ENCODE results near the gene EIPR1.
"Not testable (repeated sequence)": the region's sequence is repeated elsewhere in the genome, so short reads cannot be mapped to it uniquely, and the experiment has no call there.

EIPR1 gene

DNA sequence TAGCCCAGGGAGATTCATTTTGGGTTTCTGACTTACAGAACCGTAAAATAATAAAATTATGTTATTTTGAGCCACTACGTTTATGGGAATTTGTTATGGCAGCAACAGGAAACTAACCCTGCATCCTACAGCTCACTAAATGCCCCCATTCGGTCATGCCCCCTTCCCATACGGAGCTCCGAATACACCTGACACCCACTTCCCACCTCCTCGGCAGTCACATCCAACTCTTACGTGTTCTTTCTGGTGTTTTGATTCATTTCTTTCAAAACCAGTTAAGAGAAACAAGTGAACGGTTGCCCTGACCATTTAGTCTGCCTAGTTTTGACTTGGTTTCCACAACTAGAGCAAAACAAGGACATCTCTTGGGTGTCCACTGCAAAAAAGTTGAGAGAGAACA is 19.7 kb downstream of the EIPR1 start:
- no peak for DNase-seq (ENCODE audit: low read depth)

DNA sequence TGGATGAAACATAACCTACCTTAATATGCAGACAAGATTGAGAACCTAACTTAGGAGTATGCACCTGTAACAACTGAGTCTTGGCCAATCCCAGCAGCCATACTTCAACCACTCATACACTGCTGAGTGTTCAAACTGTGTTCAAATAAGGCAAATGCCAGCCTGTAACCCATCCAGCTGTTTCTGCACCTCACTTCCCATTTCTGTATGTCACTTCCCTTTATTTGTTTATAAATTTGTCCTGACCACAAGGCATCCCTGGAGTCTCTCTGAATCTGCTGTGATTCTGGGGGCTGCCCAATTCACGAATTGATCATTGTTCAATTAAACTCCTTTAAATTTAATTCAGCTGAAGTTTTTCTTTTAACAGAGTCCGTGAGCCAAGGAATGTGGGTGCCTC is 20.2 kb downstream of the EIPR1 start:
- DNase-seq (ENCODE audit: low read depth) = not testable (repeated sequence)

DNA sequence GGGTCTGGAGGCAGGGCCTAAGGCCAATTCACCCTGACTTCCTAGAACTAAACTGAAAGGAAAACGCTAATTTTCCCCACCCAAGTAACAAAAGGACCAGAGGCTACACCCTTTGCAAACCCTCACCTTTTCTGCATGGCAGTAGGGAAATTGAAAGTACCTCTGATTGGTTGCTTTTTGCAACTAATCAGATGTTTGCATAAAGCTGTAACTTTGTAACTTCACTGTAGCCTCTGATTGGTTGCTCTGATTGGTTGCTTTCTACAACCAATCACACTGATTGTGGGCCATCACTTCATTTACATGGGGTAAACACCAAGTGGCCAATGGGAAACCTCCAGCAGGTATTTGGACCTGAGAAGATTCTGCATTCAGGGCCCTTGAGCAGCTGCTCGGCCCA is 20.8 kb downstream of the EIPR1 start:
- no peak for DNase-seq (ENCODE audit: low read depth)

DNA sequence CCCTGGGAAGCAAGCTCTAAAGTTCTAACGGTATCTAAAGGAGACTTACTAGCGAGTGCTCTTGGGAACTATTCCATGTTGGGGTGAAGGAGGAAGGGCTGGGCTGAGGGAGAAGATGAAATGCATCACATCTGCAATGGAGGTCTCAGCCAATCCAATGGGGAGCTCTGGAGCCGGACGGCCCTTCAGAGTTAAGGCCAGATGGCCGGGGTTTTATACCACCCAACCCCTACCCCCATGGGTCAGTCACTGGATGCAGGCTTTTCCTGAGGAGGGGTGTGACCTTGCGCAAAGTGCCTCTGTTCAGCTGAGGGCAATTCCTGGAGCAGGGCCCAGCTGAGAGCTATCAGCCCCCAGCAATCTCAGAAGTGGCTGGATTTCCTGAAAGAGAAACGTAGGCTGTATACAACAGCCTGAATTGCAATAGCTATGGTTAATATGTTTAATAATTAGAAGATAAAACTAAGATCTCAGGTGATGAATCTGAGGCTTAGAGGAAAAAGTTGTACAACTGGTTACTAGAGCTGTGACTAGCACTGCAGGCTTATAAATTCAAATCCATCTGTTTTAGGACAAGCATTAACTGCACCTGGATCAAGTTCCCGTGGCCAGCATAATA is 21.6 kb downstream of the EIPR1 start:
- no peak for DNase-seq (ENCODE audit: low read depth)

DNA sequence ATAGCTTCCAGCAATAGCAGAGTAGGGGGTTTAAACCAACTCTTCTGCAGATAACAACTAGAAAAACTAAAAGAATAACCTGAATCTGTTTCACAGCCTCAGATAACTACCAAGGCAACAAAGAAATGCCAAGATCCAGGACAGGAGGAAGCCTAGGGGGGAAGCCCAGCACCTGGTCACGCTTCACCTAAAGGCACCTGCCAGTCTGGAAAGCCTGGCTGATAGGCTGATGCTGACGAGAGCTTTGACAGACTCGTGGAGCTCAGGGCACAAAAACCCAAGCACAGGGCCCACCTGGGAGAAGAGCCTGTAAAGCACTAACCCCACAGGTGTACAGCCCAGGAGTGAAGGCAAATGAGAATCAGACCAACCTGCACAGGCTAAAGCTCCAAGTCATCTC is 22.6 kb downstream of the EIPR1 start:
- no peak for DNase-seq (ENCODE audit: low read depth)

DNA sequence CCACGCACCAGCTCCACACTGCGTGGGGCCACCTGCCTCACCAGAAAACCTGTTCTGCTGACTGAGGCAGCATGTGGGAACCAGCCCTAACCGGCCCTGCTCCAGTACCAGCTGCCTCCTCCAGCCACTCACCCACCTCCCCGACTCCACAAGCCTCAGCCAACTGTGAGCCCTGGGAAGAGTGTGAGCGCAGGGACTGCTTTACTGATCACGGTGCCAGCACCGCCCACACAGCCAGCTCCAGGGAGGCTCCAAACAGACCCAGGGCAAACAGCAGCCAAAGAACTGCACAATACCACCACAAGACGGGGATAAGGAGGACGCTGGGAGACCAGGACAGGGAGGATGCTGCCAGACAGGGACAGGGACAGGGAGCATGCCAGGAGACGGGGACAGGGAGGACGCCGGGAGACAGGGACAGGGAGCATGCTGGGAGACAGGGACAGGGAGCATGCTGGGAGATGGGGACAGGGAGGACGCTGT is 28.4 kb downstream of the EIPR1 start:
- no peak for DNase-seq (ENCODE audit: low read depth)

DNA sequence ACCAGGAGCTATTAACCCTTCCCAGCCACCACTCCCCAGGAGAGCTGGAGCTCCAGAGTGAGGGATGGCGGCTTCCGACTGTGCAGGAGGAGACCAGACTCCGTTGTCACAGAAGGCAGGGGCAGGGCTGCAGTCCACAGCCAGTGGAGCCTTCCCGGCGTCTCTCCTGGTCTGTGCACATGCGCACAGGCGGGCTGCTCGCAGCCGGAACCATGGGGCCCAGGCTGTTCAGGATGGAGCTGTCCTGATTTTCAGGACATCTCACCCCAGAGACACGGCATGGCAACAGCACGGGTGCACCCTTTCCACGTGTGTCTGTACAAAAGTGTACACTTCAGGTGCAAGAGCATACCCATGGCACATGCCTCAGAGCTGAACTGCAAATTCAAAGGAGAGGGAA is 28.9 kb downstream of the EIPR1 start:
- no peak for DNase-seq (ENCODE audit: low read depth)

DNA sequence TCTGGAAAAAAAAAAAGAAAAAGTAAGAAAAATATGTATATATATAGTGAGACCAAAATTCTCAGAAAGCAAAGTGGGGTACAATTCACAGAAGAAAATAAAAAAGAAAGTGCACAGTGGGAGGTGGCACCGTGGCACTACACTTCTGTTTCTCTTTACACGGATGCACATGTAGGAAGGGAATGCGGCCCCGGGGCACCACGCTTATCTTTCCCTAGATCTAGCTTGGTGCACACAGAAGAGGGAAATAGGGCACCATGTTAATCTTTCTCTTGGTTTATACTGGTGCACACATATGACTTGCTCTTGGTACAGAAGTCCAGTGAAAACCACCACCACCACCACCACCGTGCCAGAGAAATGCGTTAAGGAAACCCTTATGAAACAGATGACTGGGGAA is 32.0 kb downstream of the EIPR1 start:
- no peak for DNase-seq (ENCODE audit: low read depth)

DNA sequence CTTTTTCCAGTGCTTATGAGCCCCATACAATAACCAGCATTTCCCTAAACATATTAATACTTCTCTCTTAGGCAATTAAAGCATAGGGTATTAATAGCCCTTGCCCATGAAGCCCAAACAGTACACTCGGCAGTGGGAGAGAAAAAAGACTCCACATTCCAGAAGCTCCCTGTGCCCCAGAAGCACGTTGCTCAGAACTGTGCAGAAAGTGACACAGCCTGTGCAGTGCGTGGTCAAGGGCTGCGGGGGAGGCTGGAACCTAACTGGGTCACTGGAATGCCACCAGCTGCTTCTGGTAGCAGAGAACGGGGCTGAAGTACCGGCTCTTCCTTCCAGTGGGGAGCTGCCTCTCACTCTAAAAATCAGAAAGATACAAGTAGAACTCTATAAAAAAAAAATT is 32.7 kb downstream of the EIPR1 start:
- DNase-seq (ENCODE audit: low read depth) = no peak

DNA sequence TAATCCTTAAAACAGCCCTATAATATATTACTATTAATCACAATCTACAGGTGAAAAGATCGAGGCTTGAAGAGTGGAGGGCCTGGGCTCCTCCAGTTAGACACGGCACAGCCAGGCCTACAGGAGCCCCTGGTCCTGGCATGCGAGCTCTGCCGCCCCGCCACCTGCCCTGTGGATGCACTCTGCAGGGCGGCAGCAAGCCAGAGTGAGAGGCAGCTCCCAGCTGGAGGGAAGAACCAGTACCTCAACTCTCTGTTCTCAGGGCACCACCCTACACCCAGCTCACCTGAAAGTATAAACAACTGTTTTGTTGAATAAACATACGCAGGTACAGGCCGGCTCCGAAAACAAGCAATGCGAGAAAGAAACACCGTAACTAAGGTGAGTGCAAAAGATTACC is 34.6 kb downstream of the EIPR1 start:
- no peak for DNase-seq (ENCODE audit: low read depth)

DNA sequence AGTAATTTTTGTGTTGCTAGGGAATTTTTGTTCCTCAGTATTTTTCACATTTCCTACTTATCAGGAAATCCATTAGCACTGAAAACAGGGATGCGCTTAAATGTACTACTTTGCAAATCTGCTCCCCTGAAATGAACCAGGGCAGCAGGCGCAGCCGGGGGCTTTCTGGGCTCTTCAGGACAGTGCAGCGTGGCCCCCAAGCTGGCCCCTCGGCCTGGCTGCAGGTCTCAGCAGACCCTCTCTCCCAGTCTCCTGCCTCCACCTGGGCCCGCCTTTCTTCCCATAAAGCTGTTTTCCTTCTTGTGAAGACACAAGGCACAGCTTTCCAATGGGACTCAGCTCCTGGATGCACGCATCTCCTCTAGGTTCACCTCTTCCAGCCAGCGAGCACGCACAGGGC is 35.3 kb downstream of the EIPR1 start:
- DNase-seq (ENCODE audit: low read depth) = no peak

DNA sequence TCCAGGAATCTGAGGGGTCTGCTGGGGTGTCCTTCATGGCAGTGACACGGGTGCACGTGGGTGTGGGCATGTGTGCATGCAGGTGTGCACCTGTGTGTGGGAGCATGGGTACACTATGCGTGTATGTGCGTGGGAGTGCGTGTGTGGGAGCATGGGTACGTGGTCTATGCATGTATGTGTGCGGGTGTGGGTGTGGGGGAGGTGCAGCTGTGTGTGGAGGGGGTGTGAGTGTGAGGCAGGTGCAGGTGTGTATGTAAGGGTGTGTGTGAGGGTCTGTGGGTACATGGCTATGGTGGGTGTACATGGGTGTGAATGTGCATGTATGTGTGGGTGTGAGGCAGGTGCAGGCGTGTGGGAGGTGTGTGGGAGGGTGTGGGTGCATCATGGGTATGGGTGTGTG is 36.3 kb downstream of the EIPR1 start:
- DNase-seq (ENCODE audit: low read depth) = no peak

DNA sequence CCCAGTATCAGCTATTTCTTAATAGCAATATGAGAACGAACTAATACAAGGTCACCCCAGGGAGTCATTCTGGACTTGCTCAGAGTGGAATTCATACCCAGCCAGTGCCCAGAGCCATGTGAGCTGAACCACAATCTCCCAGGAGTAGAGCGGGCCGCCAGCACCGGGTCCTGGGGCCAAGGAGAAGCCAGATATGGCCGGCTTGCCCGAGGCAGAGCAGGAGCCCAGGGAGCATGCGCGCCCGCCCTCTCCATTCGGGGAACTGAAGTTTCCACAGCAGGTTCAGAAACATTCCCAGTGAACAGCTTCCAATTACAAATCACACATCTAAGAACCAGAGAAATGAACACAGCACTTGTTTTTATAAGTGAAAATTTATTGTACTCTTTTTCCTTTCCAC is 37.5 kb downstream of the EIPR1 start:
- DNase-seq (ENCODE audit: low read depth) = no peak

DNA sequence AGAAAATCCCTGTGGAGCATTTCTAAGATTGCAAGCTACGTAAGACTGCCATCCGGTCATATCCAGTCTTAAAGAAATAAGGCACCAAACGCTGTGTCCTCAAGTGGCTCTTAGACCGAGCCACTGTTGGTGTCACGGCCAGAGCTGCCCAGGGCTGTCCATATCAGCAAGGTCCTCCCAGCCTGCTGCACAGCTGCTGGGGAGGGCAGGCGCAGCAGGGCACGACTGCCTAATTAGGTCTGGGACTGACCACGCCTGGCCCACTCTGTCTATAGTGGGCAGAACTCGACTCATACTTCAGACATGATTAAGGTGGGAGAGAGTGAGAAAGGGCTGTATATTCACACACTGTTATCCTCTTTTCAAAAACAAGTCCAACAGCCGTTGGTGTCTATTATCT is 39.3 kb downstream of the EIPR1 start:
- no peak for DNase-seq (ENCODE audit: low read depth)

DNA sequence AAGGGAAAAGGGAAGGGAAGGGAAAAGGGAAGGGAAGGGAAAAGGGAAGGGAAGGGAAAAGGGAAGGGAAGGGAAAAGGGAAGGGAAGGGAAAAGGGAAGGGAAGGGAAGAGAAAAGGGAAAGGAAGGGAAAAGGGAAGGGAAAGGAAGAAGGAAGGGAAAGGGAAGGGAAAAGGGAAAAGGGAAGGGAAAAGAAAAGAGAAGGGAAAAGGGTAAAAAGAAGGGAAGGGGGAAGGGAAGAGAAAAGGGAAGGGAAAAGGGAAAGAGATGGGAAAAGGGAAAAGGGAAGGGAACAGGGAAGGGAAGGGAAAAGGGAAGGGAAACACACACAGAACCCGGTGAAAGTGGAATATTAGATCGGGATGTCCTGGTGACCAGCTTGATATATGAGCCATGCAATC is 40.8 kb downstream of the EIPR1 start:
- no peak for DNase-seq (ENCODE audit: low read depth)

DNA sequence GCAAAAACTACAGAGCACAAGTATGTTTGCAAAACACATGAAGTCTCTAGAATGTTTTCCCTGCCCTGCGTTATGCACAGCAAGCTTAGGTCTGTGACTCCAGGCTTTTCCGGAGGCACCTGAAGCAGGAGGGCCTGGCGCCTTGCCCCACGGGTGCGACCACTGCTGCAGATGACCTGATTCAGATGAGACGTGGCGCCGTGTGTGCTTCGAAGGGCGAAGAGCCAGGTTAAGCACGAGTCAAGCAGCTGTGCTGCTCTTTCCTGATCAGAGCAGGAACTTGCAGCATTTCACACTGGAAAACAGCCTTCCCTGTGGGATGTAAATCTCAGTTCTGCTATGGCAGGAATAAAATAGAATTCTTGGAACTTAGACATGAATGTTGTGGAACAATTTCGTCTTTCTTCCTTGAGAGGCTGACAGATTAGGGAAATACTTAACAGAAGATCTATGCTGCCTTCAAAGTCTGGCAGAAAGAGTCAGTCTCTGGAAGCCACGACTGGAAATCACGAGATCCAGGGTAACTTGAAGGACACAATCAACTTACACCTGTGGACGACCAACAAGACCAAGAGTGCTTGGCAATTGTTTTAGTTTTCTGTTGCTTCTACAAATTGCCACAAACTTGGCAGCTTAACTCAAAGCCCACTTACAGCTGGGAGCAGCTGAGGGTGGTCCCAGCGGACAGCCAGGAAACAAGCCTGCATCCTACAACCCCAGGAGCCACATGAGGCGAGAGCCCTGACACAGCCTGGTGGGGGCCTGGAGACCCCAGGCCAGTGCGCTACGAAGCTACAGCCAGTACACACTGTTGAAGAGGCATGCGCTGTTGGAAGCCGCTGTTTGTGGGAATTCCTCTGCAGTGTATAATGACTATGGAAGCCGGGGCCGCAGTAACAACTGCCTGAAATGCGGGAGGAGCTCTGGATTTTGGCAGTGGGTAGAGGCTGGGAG is 42.9 kb downstream of the EIPR1 start:
- no peak for DNase-seq (ENCODE audit: low read depth)

DNA sequence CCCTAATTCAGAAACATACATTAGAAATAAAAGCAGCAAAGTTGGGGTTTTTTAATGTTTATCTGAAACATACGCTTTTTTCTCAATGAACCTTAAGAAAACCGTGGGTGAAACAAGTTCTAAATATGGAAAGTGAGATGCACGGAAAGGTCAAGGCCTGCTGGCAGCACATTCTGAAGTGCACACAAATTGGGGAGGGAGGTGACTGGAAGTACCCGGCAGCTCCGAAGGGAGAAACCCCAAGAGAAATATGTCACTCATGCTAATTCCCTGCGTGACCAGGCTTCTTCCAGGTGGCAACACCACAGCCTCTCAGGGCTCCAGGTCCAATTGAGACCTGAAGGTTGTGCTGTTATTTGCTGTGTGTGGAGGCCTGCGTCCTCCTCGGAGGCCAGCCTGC is 45.5 kb downstream of the EIPR1 start:
- no peak for DNase-seq (ENCODE audit: low read depth)

DNA sequence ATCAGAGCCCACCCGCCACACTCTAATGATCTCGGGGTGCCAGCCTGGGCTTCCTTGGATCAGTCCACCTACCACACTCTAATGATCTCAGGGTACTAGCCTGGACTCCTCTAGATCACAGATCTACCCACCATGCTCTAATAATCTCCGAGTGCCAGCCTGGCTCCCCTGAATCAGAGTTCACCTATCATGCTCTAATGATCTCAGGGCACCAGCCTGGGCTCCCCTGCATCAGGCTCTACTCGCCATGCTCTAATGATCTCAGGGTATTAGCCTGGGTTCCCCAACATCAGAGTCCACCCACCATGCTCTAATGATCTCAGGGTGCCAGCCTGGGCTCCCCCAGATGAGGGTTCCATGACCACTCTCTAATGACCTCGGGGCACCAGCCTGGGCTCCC is 48.1 kb downstream of the EIPR1 start:
- DNase-seq (ENCODE audit: low read depth) = no peak

DNA sequence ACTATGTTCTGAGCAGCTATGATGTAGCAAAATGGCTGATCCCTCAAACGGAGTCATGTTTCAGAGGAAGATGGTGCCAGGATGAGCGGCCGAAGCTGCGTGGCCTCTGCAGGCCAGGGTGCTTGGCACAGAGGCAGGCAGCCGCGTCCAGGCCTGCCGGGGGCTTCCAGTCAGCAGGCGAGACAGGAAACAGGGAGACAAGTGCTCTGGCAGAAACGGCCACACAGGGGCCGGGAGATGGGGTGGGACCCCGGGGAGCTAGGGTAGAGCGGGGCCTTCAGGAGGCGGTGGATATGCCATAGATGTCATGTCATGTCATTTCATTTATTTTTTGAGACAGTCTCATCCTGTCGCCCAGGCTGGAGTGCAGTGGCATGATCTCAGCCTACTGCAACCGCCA is 50.7 kb downstream of the EIPR1 start:
- DNase-seq (ENCODE audit: low read depth) = no peak

DNA sequence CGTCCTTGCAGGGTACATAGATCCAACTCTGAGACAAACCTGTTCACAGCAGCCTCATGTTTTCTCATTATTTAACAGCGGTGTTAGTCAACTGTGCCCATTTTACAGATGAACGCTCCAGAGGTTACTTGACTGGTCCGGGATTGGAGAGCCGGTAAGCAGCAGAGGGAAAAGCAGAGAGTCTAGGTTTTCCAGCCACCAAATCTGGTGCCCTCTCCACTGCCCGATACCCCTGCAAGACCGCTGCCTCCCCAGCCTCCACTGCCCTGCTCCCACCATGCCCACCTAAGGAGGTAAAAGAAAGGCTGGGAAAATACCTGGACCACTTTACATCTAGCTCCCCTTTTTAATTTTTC is 51.5 kb downstream of the EIPR1 start:
- no peak for DNase-seq (ENCODE audit: low read depth)

DNA sequence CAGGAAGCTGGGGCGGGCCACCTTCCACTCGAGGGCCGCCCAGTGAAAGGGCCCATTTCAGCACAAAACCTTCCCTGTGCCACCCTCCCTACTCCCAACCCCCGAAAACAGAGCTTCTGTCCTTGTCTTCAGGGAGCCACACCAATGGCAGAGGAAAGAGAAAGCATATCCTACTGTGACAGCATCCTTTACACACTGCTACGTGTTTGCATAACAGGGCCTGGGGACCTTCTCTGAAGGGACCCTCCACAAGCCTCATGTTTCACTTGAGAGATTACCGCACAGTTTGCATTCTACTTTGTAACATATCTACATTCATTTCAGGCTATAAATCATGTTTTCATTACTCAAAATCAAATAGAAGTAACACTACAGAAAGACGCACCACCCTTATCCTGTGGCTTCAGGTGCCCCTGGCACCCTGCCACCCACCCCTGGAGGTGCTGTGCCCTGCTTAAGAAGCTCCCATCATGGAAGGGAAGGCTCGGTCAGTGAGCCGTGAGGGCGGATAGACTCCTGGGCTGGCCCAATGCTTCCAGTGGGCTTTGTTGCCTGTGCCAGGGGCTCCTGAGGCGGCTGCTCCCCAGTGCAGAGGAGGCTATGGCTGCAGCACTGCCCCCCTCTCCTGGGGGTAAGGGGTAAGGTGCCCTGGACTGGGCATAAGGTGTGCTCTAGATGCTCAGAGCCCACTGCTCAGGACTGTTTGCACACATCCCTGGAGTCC is 52.0 kb downstream of the EIPR1 start:
- no peak for DNase-seq (ENCODE audit: low read depth)

DNA sequence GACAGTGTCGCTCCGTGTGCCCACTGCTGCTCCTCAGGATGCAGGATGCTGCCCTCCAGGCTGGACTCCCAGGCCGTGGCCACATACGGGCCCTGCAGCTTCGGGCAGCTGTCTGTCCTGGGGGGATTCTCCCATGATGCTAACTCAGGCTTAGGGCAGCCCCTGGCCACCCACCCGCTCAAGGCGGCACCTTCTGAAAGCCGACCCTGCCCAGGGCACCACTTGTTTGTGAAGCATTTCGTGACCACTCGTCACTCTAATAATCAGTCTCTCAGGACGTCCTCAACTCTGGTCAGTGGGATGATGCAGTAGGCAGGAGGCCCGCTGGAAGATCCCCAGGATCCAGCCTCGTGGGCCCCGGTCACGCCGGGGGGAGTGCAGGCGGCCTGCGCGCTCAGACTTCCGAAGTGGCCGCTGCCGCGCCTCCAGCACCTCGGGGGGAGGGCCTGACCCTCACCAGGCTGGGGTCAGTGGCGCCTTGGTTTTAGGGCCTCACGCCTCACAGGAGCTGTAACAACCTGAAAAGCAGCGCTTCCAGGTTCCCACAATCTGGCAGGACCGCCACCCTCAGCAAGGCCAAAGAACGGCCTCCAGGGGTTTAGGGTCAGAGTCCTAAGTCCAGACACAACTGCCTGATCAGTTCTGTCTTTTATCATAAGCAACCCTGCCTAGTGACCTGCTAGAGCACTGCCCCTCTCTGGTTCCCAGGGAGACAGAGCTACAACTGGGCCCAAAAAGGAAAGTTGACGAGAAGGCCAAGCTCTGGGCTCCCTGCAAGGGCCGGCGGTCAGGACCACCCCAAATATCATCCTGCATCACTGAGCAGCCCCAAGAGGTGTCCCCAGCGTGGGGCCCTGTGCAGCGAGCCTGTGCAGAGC is 53.0 kb downstream of the EIPR1 start:
- no peak for DNase-seq (ENCODE audit: low read depth)
